ENCODE data around the gene KIF6.

Gene KIF6

GRCh38 chr6:39396854-39397253 lies 328.4 kb downstream of the KIF6 start (continued):
- TF ChIP-seq ZBTB6 (tag by site-specific recombination; IDR thresholded peaks at IDR 0.05) (no peak), ZNF362 (tag by site-specific recombination; IDR thresholded peaks at IDR 0.05) (no peak), HOXC10 (CRISPR knock-in tag; IDR thresholded peaks at IDR 0.05) (no peak), SALL2 (tag by site-specific recombination; IDR thresholded peaks at IDR 0.05; ENCODE audit: borderline replicate concordance) (no peak), ZNF76 (tag by site-specific recombination; IDR thresholded peaks at IDR 0.05; ENCODE audit: borderline replicate concordance, low read depth) (no peak), ZNF548 (tag by site-specific recombination; IDR thresholded peaks at IDR 0.05) (no peak), ZNF174 (tag by site-specific recombination; IDR thresholded peaks at IDR 0.05) (no peak), ZNF473 (tag by site-specific recombination; IDR thresholded peaks at IDR 0.05) (no peak), GLIS2 (tag by site-specific recombination; IDR thresholded peaks at IDR 0.05) (no peak), SP7 (tag by site-specific recombination; IDR thresholded peaks at IDR 0.05) (no peak), ZNF354C (tag by site-specific recombination; IDR thresholded peaks at IDR 0.05; ENCODE audit: borderline replicate concordance, low read depth) (no peak)

- TF ChIP-seq WT1 (tag by site-specific recombination; IDR thresholded peaks at IDR 0.05) (no peak), ZNF280D (tag by site-specific recombination; IDR thresholded peaks at IDR 0.05) (no peak), ZNF629 (tag by site-specific recombination; IDR thresholded peaks at IDR 0.05) (no peak), MZF1 (tag by site-specific recombination; IDR thresholded peaks at IDR 0.05; ENCODE audit: borderline replicate concordance) (no peak), ZNF48 (tag by site-specific recombination; IDR thresholded peaks at IDR 0.05) (no peak), ZBTB44 (tag by site-specific recombination; IDR thresholded peaks at IDR 0.05) (no peak), KLF1 (tag by site-specific recombination; IDR thresholded peaks at IDR 0.05) (no peak)
- CTCF ChIA-PET, result interaction anchor here (0.7 kb wide), 1 partner anchor 15 kb away, joined by 4 read pairs; no protein-coding TSS in a partner anchor
- Histone ChIP-seq H3K27ac (ENCODE audit: extremely low read depth, low read depth, low read length) (no peak overlapping the region), H3K36me3 (ENCODE audit: control insufficient read depth in 2 of 2, insufficient read depth in 1 of 2, low read length in 2 of 2) (no peaks in the 10 kb centered on the region), H3K4me1 (ENCODE audit: control insufficient read depth, insufficient read depth, low read length) (no peaks in the 10 kb centered on the region), H3K4me3 (ENCODE audit: low read depth, low read length) (no peak overlapping the region), H3K9me3 (ENCODE audit: control insufficient read depth, insufficient read depth, low read depth, low read length) (no peaks in the 10 kb centered on the region)
- POLR2A ChIA-PET, result no interaction called here
Measured at GRCh38 chr6:39393075-39393474, 332.1 kb downstream of the KIF6 start.

- H3K36me3 ChIP-seq (ENCODE audit: control insufficient read depth in 2 of 2, insufficient read depth in 1 of 2, low read length in 2 of 2), result no peaks in the 10 kb centered on the region
- H3K4me1 ChIP-seq (ENCODE audit: control insufficient read depth, insufficient read depth, low read length), result no peaks in the 10 kb centered on the region
- no peak overlapping the region for H3K27ac ChIP-seq (ENCODE audit: extremely low read depth, low read depth, low read length)
- H3K9me3 ChIP-seq (ENCODE audit: control insufficient read depth, insufficient read depth, low read depth, low read length), result no peaks in the 10 kb centered on the region
- ChIA-PET POLR2A (no interaction called here), CTCF (interaction anchor here (0.5 to 1.4 kb wide), 2 partner anchors 13 to 851 kb away, joined by 3 to 4 read pairs; no protein-coding TSS in a partner anchor)
- no peak overlapping the region for H3K4me3 ChIP-seq (ENCODE audit: low read depth, low read length)
- TF ChIP-seq ZNF174 (tag by site-specific recombination; IDR thresholded peaks at IDR 0.05) (no peak), PATZ1 (tag by site-specific recombination; IDR thresholded peaks at IDR 0.05) (no peak), ZNF677 (tag by site-specific recombination; IDR thresholded peaks at IDR 0.05) (no peak), ZNF302 (tag by site-specific recombination; IDR thresholded peaks at IDR 0.05; ENCODE audit: low read depth) (no peak)
Measured at GRCh38 chr6:39391182-39391581, 334.0 kb downstream of the KIF6 start.
